Mucosa of stomach (tissue), 1 donor: ENCODE data around the gene EPB41L2.
A peak's percentile ranks its signal among the peaks of the same experiment; 100 is the strongest.

Experiments
- H3K27me3 ChIP-seq: one replicate; pipeline ENCODE4 v1.7.0; 2013; ENCODE audit warnings: mild to moderate bottlenecking, low read length; ENCODE audit not compliant: control insufficient read depth, insufficient read depth
- H3K36me3 ChIP-seq: one replicate; pipeline ENCODE4 v1.7.0; 2013; ENCODE audit warnings: low read length; ENCODE audit not compliant: control insufficient read depth, insufficient read depth
- H3K4me1 ChIP-seq: one replicate; pipeline ENCODE4 v1.7.0; 2013; ENCODE audit warnings: mild to moderate bottlenecking, low read length; ENCODE audit not compliant: control insufficient read depth, insufficient read depth
- H3K4me3 ChIP-seq: one replicate; pipeline ENCODE4 v1.7.0; 2013; ENCODE audit warnings: low read length
- H3K9ac ChIP-seq: one replicate; pipeline ENCODE4 v1.7.0; 2013; ENCODE audit warnings: mild to moderate bottlenecking, low read length, moderate library complexity
- H3K9me3 ChIP-seq: one replicate; pipeline ENCODE4 v1.7.0; 2013; ENCODE audit warnings: mild to moderate bottlenecking, low read length, moderate library complexity; ENCODE audit not compliant: control insufficient read depth
- donor health status: Pancreatic carcinoma.

EPB41L2 gene

DNA sequence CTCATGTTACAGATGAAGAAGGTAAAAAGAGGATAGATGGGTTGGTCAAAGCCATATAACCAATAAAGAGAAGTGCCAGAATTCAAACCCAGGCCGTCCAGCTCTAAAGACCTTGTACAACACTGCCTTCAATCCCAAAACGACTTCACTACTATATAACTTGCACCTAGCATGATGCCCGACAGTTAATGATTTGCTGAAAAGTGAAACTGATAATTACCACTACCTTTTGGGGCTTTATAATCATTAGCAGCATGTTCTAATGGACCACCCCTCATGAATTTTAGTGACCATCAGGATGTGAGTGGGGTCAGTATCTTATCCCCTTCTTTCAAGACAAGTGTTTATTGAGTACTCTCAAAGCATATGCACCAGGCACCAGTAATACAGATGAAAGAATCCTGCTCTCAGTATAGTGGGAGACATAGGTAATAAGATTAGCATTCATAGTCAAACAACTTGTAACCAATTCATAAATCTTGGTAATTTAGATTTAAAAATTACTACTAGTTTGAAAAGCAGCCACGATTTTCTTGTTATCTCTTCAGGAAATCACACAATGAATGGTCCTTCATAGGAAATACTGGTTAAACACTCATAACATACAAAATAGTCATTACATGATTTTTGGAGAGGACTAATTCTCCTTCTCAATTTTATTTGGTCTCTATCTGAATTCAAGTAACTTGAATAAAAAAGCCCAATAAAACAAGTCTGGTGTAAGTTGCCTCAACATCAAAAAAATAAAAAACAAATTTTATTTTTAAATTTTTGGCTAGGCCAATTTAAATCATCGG, 98.0 kb downstream of the EPB41L2 start:
- H3K27me3 ChIP-seq = no peaks in the 10 kb centered on the region
- H3K36me3 ChIP-seq = no peaks in the 10 kb centered on the region
- no peak overlapping the region for H3K9ac ChIP-seq
- H3K4me3 ChIP-seq = no peak overlapping the region
- no peaks in the 10 kb centered on the region for H3K9me3 ChIP-seq
- H3K4me1 ChIP-seq = no peaks in the 10 kb centered on the region

GRCh38 chr6:130964289-130964688, 98.8 kb downstream of the EPB41L2 start:
- no peaks in the 10 kb centered on the region for H3K4me1 ChIP-seq

GRCh38 chr6:130962966-130963365, 100.1 kb downstream of the EPB41L2 start:
- Histone ChIP-seq H3K9me3 (no peaks in the 10 kb centered on the region), H3K4me1 (no peaks in the 10 kb centered on the region), H3K9ac (no peak overlapping the region), H3K4me3 (no peak overlapping the region), H3K36me3 (no peaks in the 10 kb centered on the region), H3K27me3 (no peaks in the 10 kb centered on the region)

More at GRCh38 chr6:130964289-130964688, 98.8 kb downstream of the EPB41L2 start:
- Histone ChIP-seq H3K27me3 (no peaks in the 10 kb centered on the region), H3K9ac (no peak overlapping the region), H3K4me3 (no peak overlapping the region), H3K9me3 (no peaks in the 10 kb centered on the region), H3K36me3 (no peaks in the 10 kb centered on the region)

DNA sequence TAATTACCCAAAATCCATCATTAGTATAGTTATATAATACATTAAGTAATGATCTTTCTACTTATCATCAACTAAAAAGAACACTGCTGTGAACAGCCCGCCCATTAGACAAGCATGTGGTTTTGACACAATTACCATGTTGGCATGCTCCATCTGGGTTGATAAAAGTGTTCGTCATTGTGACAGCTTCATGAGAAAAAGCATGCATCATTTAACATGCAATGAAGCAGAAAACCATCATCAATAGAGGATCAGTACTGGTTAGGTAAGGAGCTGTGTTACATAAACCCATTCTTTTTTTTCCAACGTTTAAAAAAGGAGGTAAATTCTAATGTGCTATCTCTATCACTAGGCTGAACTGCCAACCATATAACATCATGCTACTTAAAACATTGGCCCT, 101.9 kb downstream of the EPB41L2 start:
- Histone ChIP-seq H3K9ac (no peak overlapping the region), H3K9me3 (no peaks in the 10 kb centered on the region), H3K36me3 (no peaks in the 10 kb centered on the region), H3K4me1 (peaks cover 1% of the 10 kb centered on the region), H3K27me3 (no peaks in the 10 kb centered on the region), H3K4me3 (no peak overlapping the region)

DNA sequence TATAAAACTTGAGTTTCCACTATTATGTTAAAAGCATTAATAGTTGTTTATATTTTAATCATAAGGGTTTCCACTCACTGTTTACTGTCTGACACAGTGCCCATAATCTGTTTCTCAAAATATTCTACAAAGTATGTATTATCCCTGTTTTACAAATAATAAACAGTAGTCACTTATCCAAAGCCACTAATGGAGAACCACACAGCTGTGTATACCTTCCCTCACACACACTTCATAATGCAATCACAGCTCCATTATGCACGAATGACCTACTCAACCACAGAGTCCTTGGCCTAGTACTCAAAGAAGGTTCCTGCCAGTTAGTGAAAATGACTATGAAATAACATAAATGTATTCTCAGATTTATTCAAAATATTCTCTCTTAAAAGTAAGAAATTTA, 103.1 kb downstream of the EPB41L2 start:
- peaks cover 9% of the 10 kb centered on the region for H3K4me1 ChIP-seq
- no peak overlapping the region for H3K4me3 ChIP-seq
- no peak overlapping the region for H3K9ac ChIP-seq
- no peaks in the 10 kb centered on the region for H3K9me3 ChIP-seq
- no peaks in the 10 kb centered on the region for H3K36me3 ChIP-seq
- H3K27me3 ChIP-seq = no peaks in the 10 kb centered on the region

DNA sequence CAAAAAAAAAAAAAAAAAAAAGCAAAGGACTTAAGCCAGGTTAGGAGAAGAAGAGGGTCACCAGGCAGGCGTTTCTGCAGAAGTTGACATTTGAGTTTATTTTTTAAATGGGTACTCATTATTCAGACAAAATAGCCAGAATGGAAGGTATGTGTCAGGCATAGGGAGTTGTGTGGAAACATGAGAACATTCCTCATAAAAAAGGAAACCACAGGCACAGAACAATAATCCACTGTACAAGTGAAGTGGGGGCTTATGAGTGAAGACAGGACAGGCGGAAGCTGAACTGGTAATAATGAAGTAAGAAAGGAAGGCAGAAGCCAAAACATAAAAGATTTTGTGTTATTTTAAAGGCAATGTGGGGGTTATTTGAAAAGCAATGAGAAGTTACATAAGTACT, 104.6 kb downstream of the EPB41L2 start:
- Histone ChIP-seq H3K4me3 (no peak overlapping the region), H3K9me3 (no peaks in the 10 kb centered on the region), H3K27me3 (no peaks in the 10 kb centered on the region), H3K4me1 (peaks cover 9% of the 10 kb centered on the region), H3K9ac (no peak overlapping the region), H3K36me3 (no peaks in the 10 kb centered on the region)

- H3K4me3 ChIP-seq = no peak overlapping the region
- no peaks in the 10 kb centered on the region for H3K9me3 ChIP-seq
- no peaks in the 10 kb centered on the region for H3K27me3 ChIP-seq
- H3K36me3 ChIP-seq = no peaks in the 10 kb centered on the region
- H3K9ac ChIP-seq = no peak overlapping the region
- peaks cover 9% of the 10 kb centered on the region for H3K4me1 ChIP-seq
Observed at GRCh38 chr6:130955755-130956154, 107.3 kb downstream of the EPB41L2 start.

GRCh38 chr6:130949553-130949952, 113.5 kb downstream of the EPB41L2 start:
- peaks cover 15% of the 10 kb centered on the region for H3K4me1 ChIP-seq
- H3K27me3 ChIP-seq = no peaks in the 10 kb centered on the region
- H3K4me3 ChIP-seq = no peak overlapping the region
- no peaks in the 10 kb centered on the region for H3K9me3 ChIP-seq
- no peak overlapping the region for H3K9ac ChIP-seq
- H3K36me3 ChIP-seq = no peaks in the 10 kb centered on the region

- no peak overlapping the region for H3K4me3 ChIP-seq
- no peaks in the 10 kb centered on the region for H3K36me3 ChIP-seq
- H3K27me3 ChIP-seq = no peaks in the 10 kb centered on the region
- no peaks in the 10 kb centered on the region for H3K9me3 ChIP-seq
- no peak overlapping the region for H3K9ac ChIP-seq
- peaks cover 29% of the 10 kb centered on the region for H3K4me1 ChIP-seq
Observed at GRCh38 chr6:130947464-130947863, 115.6 kb downstream of the EPB41L2 start.

GRCh38 chr6:130946076-130946475, 117.0 kb downstream of the EPB41L2 start:
- H3K27me3 ChIP-seq = no peaks in the 10 kb centered on the region
- no peaks in the 10 kb centered on the region for H3K9me3 ChIP-seq
- H3K36me3 ChIP-seq = no peaks in the 10 kb centered on the region
- H3K4me3 ChIP-seq = no peak overlapping the region
- peaks cover 29% of the 10 kb centered on the region for H3K4me1 ChIP-seq
- no peak overlapping the region for H3K9ac ChIP-seq

DNA sequence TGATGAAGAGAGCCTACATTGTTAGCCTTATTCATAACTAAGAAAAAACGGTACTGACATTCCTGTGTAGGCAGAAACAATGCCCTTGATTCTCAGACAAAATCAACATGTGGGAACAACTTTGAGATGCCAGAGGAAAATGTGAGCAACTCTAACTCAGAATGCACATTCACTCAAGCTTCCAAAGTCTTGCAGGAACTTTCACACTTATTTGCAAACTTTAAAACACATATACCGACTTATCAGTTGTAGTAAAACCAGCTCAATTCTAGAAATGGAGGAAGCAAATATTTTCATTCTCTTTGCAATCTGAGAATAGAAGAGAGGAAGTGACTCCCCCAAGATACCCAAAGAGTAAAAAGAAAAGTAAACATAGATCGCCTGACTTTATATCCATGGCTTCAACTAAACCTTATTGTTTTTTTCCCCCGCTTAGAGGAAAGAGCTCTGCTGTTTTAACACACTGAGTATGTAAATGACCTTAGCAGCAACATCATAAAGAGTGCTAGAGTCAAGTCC, 117.6 kb downstream of the EPB41L2 start:
- Histone ChIP-seq H3K4me3 (no peak overlapping the region), H3K4me1 (peaks cover 29% of the 10 kb centered on the region), H3K27me3 (no peaks in the 10 kb centered on the region), H3K9me3 (no peaks in the 10 kb centered on the region), H3K36me3 (no peaks in the 10 kb centered on the region), H3K9ac (no peak overlapping the region)

GRCh38 chr6:130944486-130944885, 118.6 kb downstream of the EPB41L2 start:
- H3K36me3 ChIP-seq = no peaks in the 10 kb centered on the region
- no peaks in the 10 kb centered on the region for H3K9me3 ChIP-seq
- no peak overlapping the region for H3K9ac ChIP-seq
- H3K4me3 ChIP-seq = peak overlapping the region; percentile 10
- H3K27me3 ChIP-seq = no peaks in the 10 kb centered on the region
- peaks cover 29% of the 10 kb centered on the region for H3K4me1 ChIP-seq
